K562 (cell line): Measurements from ENCODE around the gene ZRANB3. TPM values are rescaled to one million over a fixed set of nuclear protein-coding genes. Genes with fewer than 3 reads are reported as not detected.

Source experiments
- ATAC-seq: fragments of 200-7000 bp; cut with Tn5 transposase; 3 replicates; pipeline ENCODE4 v1.9.1; 2020; ENCODE audit warnings: moderate library complexity
- BruUV-seq: library from RNA; stranded (reverse); fragments of 400-500 nt; replicated peaks from 2 replicates; lab custom pipeline; 2021; lab: Mats Ljungman, UMichigan
- CTCF ChIA-PET: fragments of 300-600 bp; formaldehyde crosslinking; extraction: SDS; loops from one replicate; lab custom pipeline; 2021; ENCODE audit warnings: low intra/inter-chr PET ratio; lab: Yijun Ruan, JAX
- POLR2A ChIA-PET: fragments of 300-600, 350-650 bp; sonication (Branson Sonifier 250); formaldehyde crosslinking; extraction: SDS; loops from one replicate; lab custom pipeline; 2021; ENCODE audit warnings: antibody characterized with exemption, inconsistent platforms; lab: Yijun Ruan, JAX
- DNase-seq, 4 experiments: peaks; one replicate each; pipeline versions ENCODE4 v3.0.0 to v3.0.0-alpha.2; 2011 to 2018; ENCODE audit warnings: low spot score in 3 of 4, mixed read lengths in 3 of 4; ENCODE audit errors: extremely low read depth in 1 of 4
- FAIRE-seq: peaks from 2 replicates; lab custom pipeline; 2011; peaks lifted over from hg19 to GRCh38; lab: Jason Lieb, UNC
- H2AFZ ChIP-seq: 2 replicates; pipeline ENCODE4 v1.6.0; 2011; ENCODE audit warnings: low read depth, low read length, control low read depth, inconsistent platforms
- H3K27ac ChIP-seq: fragments of 200-600 bp; 3 replicates; pipeline ENCODE4 v1.8.0; 2011; ENCODE audit warnings: low read depth, mild to moderate bottlenecking, control low read depth, inconsistent platforms, low read length, moderate library complexity, mixed read lengths; ENCODE audit errors: extremely low read depth
- H3K27me3 ChIP-seq, 2 experiments: fragments of 300-600 bp in 1 of 2; 2 replicates in 1 of 2; 3 replicates in 1 of 2; pipeline versions ENCODE4 v1.6.0 to v1.8.0; 2011; ENCODE audit warnings: inconsistent platforms in 2 of 2, low read length in 2 of 2, mild to moderate bottlenecking in 1 of 2, mixed read lengths in 1 of 2, moderate library complexity in 1 of 2; ENCODE audit not compliant: control insufficient read depth in 2 of 2, insufficient read depth in 2 of 2
- H3K36me3 ChIP-seq: fragments of 300-600 bp; 3 replicates; pipeline ENCODE4 v1.8.0; 2011; ENCODE audit warnings: mild to moderate bottlenecking, low read length, inconsistent platforms; ENCODE audit not compliant: control insufficient read depth, insufficient read depth
- H3K4me1 ChIP-seq, 2 experiments: fragments of 200-600 bp in 1 of 2; replicated peaks in 1 of 2; 2 replicates in 1 of 2; 3 replicates in 1 of 2; pipeline versions ENCODE4 v1.5.1 to v1.8.0; 2011; ENCODE audit warnings: inconsistent platforms in 2 of 2, low read length in 2 of 2, mild to moderate bottlenecking in 1 of 2, mixed read lengths in 1 of 2, moderate library complexity in 1 of 2; ENCODE audit not compliant: control insufficient read depth in 2 of 2, insufficient read depth in 2 of 2
- H3K4me2 ChIP-seq: 2 replicates; pipeline ENCODE4 v1.6.1; 2011; ENCODE audit warnings: low read length, control low read depth, inconsistent platforms, mixed read lengths; ENCODE audit not compliant: insufficient read depth
- H3K4me3 ChIP-seq: fragments of 200-600 bp; sonication (generic), shearing (Covaris generic); 2 replicates; pipeline ENCODE4 v1.5.1; 2016; ENCODE audit warnings: control low read depth, inconsistent platforms
- H3K79me2 ChIP-seq: fragments of 200-600 bp; 3 replicates; pipeline ENCODE4 v1.8.0; 2011; ENCODE audit warnings: low read length, inconsistent platforms; ENCODE audit not compliant: control insufficient read depth, insufficient read depth
- H3K9ac ChIP-seq, 2 experiments: 2 replicates each; pipeline versions ENCODE4 v1.6.0 to v1.6.1; 2011; ENCODE audit warnings: low read depth in 2 of 2, low read length in 2 of 2, control low read depth in 1 of 2, inconsistent platforms in 1 of 2, mild to moderate bottlenecking in 1 of 2, mixed read lengths in 1 of 2; ENCODE audit not compliant: insufficient read depth in 1 of 2
- H3K9me1 ChIP-seq: one replicate; pipeline ENCODE4 v1.6.0; 2011; ENCODE audit warnings: inconsistent platforms, mild to moderate bottlenecking, low read length, moderate library complexity; ENCODE audit not compliant: control insufficient read depth, insufficient read depth
- H3K9me3 ChIP-seq: replicated peaks from 2 replicates; pipeline ENCODE4 v1.5.1; 2011; ENCODE audit warnings: low read depth, low read length, inconsistent platforms; ENCODE audit not compliant: control insufficient read depth, insufficient read depth
- H4K20me1 ChIP-seq: replicated peaks from 2 replicates; pipeline ENCODE4 v1.6.1; 2011; ENCODE audit warnings: low read length, inconsistent platforms, mixed read lengths; ENCODE audit not compliant: control insufficient read depth, insufficient read depth
- ARID4B ChIP-seq: sonication (generic); formaldehyde crosslinking; IDR thresholded peaks from 2 replicates; pipeline ENCODE4 v1.8.0; 2022; ENCODE audit warnings: mild to moderate bottlenecking, missing genetic modification reagents
- DPF2 ChIP-seq: fragments of 450-650 bp; IDR thresholded peaks from 2 replicates; pipeline ENCODE4 v1.6.1; 2016
- ELF1 ChIP-seq: fragments of 200-800 bp; sonication (Bioruptor generic); IDR thresholded peaks from 2 replicates; pipeline ENCODE4 v1.6.1; 2016; ENCODE audit warnings: missing genetic modification characterization, missing compliant biosample characterization
- ELF4 ChIP-seq: fragments of 450-650 bp; formaldehyde crosslinking; IDR thresholded peaks from 2 replicates; pipeline ENCODE4 v1.4.0; 2022; ENCODE audit warnings: missing genetic modification characterization
- HNRNPH1 ChIP-seq: fragments of 200-400 bp; formaldehyde crosslinking; optimal IDR thresholded peaks from 2 replicates; pipeline ENCODE3; 2017; ENCODE audit warnings: low read depth, mild to moderate bottlenecking, low read length, moderate library complexity
- NR2F6 ChIP-seq: fragments of 450-650 bp; formaldehyde crosslinking; IDR thresholded peaks from 2 replicates; pipeline ENCODE4 v1.4.0; 2020; ENCODE audit warnings: mild to moderate bottlenecking
- PHB ChIP-seq: fragments of 250-450 bp; sonication (Bioruptor Pico); IDR thresholded peaks from 2 replicates; pipeline ENCODE4 v1.5.0; 2021
- PPARD ChIP-seq: fragments of 250-450 bp; sonication (Bioruptor Pico); IDR thresholded peaks from 2 replicates; pipeline ENCODE4 v1.8.0; 2022; ENCODE audit warnings: inconsistent platforms, mild to moderate bottlenecking, moderate library complexity
- SMARCC2 ChIP-seq: fragments of 450-650 bp; IDR thresholded peaks from 2 replicates; pipeline ENCODE4 v1.6.1; 2017; ENCODE audit warnings: antibody characterized with exemption, moderate library complexity, mild to moderate bottlenecking, low read depth
- ZNF699 ChIP-seq: fragments of 250-450 bp; sonication (Bioruptor Pico); IDR thresholded peaks from 2 replicates; pipeline ENCODE4 v1.8.0; 2021; ENCODE audit warnings: mild to moderate bottlenecking, moderate library complexity; ENCODE audit not compliant: insufficient replicate concordance
- WGBS: fragments of 100-300 bp; shearing (Covaris generic); methylation state at CpG from one replicate; pipeline ENCODE4 v1.1.6; 2016; ENCODE audit warnings: low coverage, mixed read lengths; ENCODE audit not compliant: insufficient coverage; ENCODE audit errors: missing lambda C conversion rate; 5-methylcytosine and 5-hydroxymethylcytosine counted together
- in situ Hi-C: fragments of 300-500 bp; cut with MboI; formaldehyde crosslinking; loops from 4 replicates; pipeline ENCODE4 v1.15.0; 2018; ENCODE audit warnings: inconsistent platforms, mixed read lengths
- intact Hi-C: fragments of 100-400 bp; cut with micrococcal nuclease; formaldehyde crosslinking; loops from 2 replicates; pipeline ENCODE4 v1.14.2; 2022
- polyA plus RNA-seq, 8 experiments: library from polyadenylated mRNA; depleted of rRNA in 4 of 8; stranded (reverse) in 5 of 8; unstranded in 3 of 8; fragments of >200 nt; fragmentation: Nextera tagmentation in 2 of 8; fragmentation: Illumina TruSeq in 1 of 8; extraction: Ambion mirVana in 2 of 8; extraction: Trizol in 1 of 8; gene quantifications; 2 replicates each; pipeline versions ENCODE4 v1.2.1 to v1.2.3, GENCODE V29; 2011 to 2014; ENCODE audit warnings: inconsistent platforms in 1 of 8, missing spikeins in 1 of 8
- total RNA-seq, 7 experiments: library from RNA; depleted of rRNA in 6 of 7; stranded (reverse); fragments of >200 nt in 6 of 7; fragmentation: Illumina TruSeq in 2 of 7; extraction: Trizol in 2 of 7; gene quantifications; 2 replicates each; pipeline versions ENCODE4 v1.2.1 to v1.2.3, GENCODE V29; 2011 to 2021; ENCODE audit warnings: low replicate concordance in 1 of 7
- TF ChIP-seq, protein P1 (sequence below): sonication (generic); formaldehyde crosslinking; IDR thresholded peaks from 2 replicates; pipeline ENCODE4 v1.8.0; 2023; ENCODE audit warnings: mild to moderate bottlenecking, missing genetic modification reagents

The ZRANB3 gene
- total and polyA plus RNA-seq, 9 of the 15 experiments (the other 6 are each of a cell fraction or from before 2014, with no cell fraction given) = 8.6 to 21.3 (median 14.7) TPM

DNA sequence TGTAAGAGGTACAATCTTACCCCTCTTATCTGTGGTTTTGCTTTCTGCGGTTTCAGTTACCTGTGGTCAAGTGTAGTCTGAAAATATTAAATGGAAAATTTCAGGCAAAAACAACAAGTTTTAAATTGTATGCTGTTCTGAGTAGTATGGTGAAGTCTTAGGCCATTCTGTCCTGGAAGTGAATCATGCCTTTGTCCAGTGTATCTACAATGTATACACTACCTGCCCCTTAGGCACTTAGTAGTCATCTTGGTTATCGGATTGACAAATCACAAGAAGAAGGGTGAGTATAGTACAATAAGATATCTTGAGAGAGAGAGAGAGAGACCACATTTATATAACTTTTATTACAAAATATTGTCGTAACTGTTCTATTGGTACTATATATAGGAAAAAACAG lies 435.4 kb downstream of the ZRANB3 start (continued):
- TF ChIP-seq, protein P1, sequence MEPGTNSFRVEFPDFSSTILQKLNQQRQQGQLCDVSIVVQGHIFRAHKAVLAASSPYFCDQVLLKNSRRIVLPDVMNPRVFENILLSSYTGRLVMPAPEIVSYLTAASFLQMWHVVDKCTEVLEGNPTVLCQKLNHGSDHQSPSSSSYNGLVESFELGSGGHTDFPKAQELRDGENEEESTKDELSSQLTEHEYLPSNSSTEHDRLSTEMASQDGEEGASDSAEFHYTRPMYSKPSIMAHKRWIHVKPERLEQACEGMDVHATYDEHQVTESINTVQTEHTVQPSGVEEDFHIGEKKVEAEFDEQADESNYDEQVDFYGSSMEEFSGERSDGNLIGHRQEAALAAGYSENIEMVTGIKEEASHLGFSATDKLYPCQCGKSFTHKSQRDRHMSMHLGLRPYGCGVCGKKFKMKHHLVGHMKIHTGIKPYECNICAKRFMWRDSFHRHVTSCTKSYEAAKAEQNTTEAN = no peak
- TF ChIP-seq PPARD (CRISPR knock-in tag) (no peak), ZNF699 (CRISPR knock-in tag) (no peak)

- no peak overlapping the region for H3K4me3 ChIP-seq
- FAIRE-seq = no peak
- H3K36me3 ChIP-seq = peaks cover 38% of the 10 kb centered on the region
- POLR2A ChIA-PET = interaction anchor here (0.6 to 1.0 kb wide), 2 partner anchors 28 to 483 kb away, joined by 3 read pairs; no protein-coding TSS in a partner anchor
- no peaks in the 10 kb centered on the region for H3K9me3 ChIP-seq
- intact Hi-C loops = no loop called here
- H4K20me1 ChIP-seq = no peaks in the 10 kb centered on the region
- H3K4me1 ChIP-seq = no peaks in the 10 kb centered on the region
- no peak overlapping the region for H3K27ac ChIP-seq
- TF ChIP-seq NR2F6 (CRISPR knock-in tag) (no peak), ELF4 (no peak), PHB (CRISPR knock-in tag) (no peak), ELF1 (tag) (no peak), HNRNPH1 (no peak), ARID4B (CRISPR knock-in tag) (no peak), DPF2 (no peak), SMARCC2 (no peak)
- TF ChIP-seq, all 486 proteins: peak for 0
- ATAC-seq (no peak), DNase-seq (no peak)
- CTCF ChIA-PET = no interaction called here
- no TSS peak for BruUV-seq
- peaks cover 8% of the 10 kb centered on the region; the same call in 1 of the 3 replicates for H3K79me2 ChIP-seq
- H3K4me2 ChIP-seq = no peak overlapping the region
- H3K27me3 ChIP-seq = no peaks in the 10 kb centered on the region
- no peaks in the 10 kb centered on the region for H3K9me1 ChIP-seq
- in situ Hi-C loops = no loop called here
- no peak overlapping the region for H3K9ac ChIP-seq
- no peak overlapping the region for H2AFZ ChIP-seq
- WGBS = 79% methylated on average over 2 of the region's 2 CpGs
Measured at GRCh38 chr2:135094508-135094907, 436.5 kb downstream of the ZRANB3 start.
